ENCODE results near the gene DDC.

The DDC gene

GRCh38 chr7:50455658-50456057 is 109.5 kb downstream of the DDC start:
- no peak for DNase-seq (ENCODE audit: low read depth)

GRCh38 chr7:50454968-50455367 is 110.2 kb downstream of the DDC start:
- no peak for DNase-seq (ENCODE audit: low read depth)

GRCh38 chr7:50450590-50451032 is 114.6 kb downstream of the DDC start:
- no peak for DNase-seq (ENCODE audit: low read depth)

- peak; percentile 77 for DNase-seq (ENCODE audit: low read depth)
These were observed 115.2 kb downstream of the DDC start, which contains the start of gene FIGNL1 for GRCh38 chr7:50449881-50450589. FIGNL1 (minus strand) TSS chr7:50450350; CDS start chr7:50447287, 3,063 bp downstream.

GRCh38 chr7:50449501-50449880 is 115.7 kb downstream of the DDC start:
- DNase-seq (ENCODE audit: low read depth), result peak; percentile 9

GRCh38 chr7:50448823-50449222 is 116.4 kb downstream of the DDC start:
- no peak for DNase-seq (ENCODE audit: low read depth)

GRCh38 chr7:50446542-50446960 is 118.7 kb downstream of the DDC start:
- peak; percentile 91 for DNase-seq (ENCODE audit: low read depth)

- peak; percentile 83 for DNase-seq (ENCODE audit: low read depth)
These were observed 128.9 kb downstream of the DDC start for GRCh38 chr7:50436133-50436806.

- no peak for DNase-seq (ENCODE audit: low read depth)
These were observed 133.4 kb downstream of the DDC start for GRCh38 chr7:50431722-50432305.

- no peak for DNase-seq (ENCODE audit: low read depth)
These were observed 133.9 kb downstream of the DDC start for GRCh38 chr7:50431316-50431715.

GRCh38 chr7:50428911-50429310 is 136.3 kb downstream of the DDC start:
- no peak for DNase-seq (ENCODE audit: low read depth)

GRCh38 chr7:50427518-50427917 is 137.7 kb downstream of the DDC start:
- DNase-seq (ENCODE audit: low read depth), result no peak

GRCh38 chr7:50426280-50427045 is 138.7 kb downstream of the DDC start:
- DNase-seq (ENCODE audit: low read depth), result no peak

GRCh38 chr7:50425318-50425717 is 139.9 kb downstream of the DDC start:
- no peak for DNase-seq (ENCODE audit: low read depth)

- DNase-seq (ENCODE audit: low read depth), result no peak
These were observed 141.3 kb downstream of the DDC start for GRCh38 chr7:50423860-50424259.

GRCh38 chr7:50422858-50423257 is 142.3 kb downstream of the DDC start:
- no peak for DNase-seq (ENCODE audit: low read depth)

- no peak for DNase-seq (ENCODE audit: low read depth)
These were observed 144.2 kb downstream of the DDC start for GRCh38 chr7:50421043-50421442.

- DNase-seq (ENCODE audit: low read depth), result no peak
These were observed 146.5 kb downstream of the DDC start for GRCh38 chr7:50418526-50419290.

GRCh38 chr7:50418086-50418515 is 147.1 kb downstream of the DDC start:
- DNase-seq (ENCODE audit: low read depth), result peak; percentile 81

- no peak for DNase-seq (ENCODE audit: low read depth)
These were observed 148.6 kb downstream of the DDC start for GRCh38 chr7:50416527-50417182.

- DNase-seq (ENCODE audit: low read depth), result no peak
These were observed 149.3 kb downstream of the DDC start for GRCh38 chr7:50415844-50416364.
